Stomach (tissue), 4 donors: Measurements from ENCODE around the gene RGS7.

Experiments used
- POLR2A ChIP-seq, 4 donors: fragments of 450-650 bp; IDR thresholded peaks; one replicate each; pipeline ENCODE4 v1.6.1; 2016; ENCODE audit warnings: antibody characterized with exemption in 4 of 4, control low read depth in 2 of 4, mild to moderate bottlenecking in 1 of 4, moderate library complexity in 1 of 4
- POLR2AphosphoS5 ChIP-seq, 3 donors: sonication (generic); formaldehyde crosslinking; IDR thresholded peaks; one replicate each; pipeline ENCODE4 v1.6.1; 2016; ENCODE audit warnings: antibody characterized with exemption in 3 of 3
- TF ChIP-seq, protein P1 (sequence below), 7 experiments: fragments of 450-650 bp in 4 of 7; fragments of 200-600 bp in 3 of 7; sonication (generic) in 3 of 7; IDR thresholded peaks; one replicate each; pipeline ENCODE4 v1.5.1; 2016 to 2019; ENCODE audit warnings: antibody characterized with exemption in 7 of 7, control low read depth in 2 of 7, mild to moderate bottlenecking in 1 of 7

GRCh38 chr1:240854367-240854766, 502.6 kb downstream of the RGS7 start:
- TF ChIP-seq, protein P1, sequence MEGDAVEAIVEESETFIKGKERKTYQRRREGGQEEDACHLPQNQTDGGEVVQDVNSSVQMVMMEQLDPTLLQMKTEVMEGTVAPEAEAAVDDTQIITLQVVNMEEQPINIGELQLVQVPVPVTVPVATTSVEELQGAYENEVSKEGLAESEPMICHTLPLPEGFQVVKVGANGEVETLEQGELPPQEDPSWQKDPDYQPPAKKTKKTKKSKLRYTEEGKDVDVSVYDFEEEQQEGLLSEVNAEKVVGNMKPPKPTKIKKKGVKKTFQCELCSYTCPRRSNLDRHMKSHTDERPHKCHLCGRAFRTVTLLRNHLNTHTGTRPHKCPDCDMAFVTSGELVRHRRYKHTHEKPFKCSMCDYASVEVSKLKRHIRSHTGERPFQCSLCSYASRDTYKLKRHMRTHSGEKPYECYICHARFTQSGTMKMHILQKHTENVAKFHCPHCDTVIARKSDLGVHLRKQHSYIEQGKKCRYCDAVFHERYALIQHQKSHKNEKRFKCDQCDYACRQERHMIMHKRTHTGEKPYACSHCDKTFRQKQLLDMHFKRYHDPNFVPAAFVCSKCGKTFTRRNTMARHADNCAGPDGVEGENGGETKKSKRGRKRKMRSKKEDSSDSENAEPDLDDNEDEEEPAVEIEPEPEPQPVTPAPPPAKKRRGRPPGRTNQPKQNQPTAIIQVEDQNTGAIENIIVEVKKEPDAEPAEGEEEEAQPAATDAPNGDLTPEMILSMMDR (IDR thresholded peaks at IDR 0.05) = no peak
- TF ChIP-seq POLR2A (IDR thresholded peaks at IDR 0.05) (no peak), POLR2AphosphoS5 (IDR thresholded peaks at IDR 0.05) (no peak)
